ENCODE results near the gene NRXN3. TPM values are rescaled to one million over a fixed set of nuclear protein-coding genes. Genes with fewer than 3 reads are reported as not detected.

Gene NRXN3
- total RNA-seq, 4 donors from 2014 or later, result 0.04 to 0.16 TPM; not detected in 2

DNA sequence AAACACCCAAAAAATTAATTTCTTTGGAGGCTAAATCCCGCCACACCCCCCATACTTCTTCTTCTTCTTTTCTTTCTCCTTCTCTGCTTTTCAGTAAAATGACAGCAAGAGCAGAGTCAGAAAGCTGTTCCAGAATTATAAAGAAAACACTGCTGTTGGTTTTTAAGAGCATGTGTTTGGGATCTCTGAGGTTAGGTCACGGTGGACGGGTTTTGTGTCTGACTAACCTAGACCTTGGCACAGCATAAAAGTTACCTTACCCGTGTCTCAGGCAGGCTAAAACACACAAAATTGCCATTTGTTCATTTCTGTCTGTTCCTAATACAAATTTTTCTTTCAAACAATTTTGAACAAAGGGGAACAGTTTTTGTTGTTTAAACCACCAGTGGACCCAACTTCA lies 540.8 kb downstream of the NRXN3 start:
- ATAC-seq (no peak), DNase-seq (no peak)
- H3K4me1 ChIP-seq, result no peaks in the 10 kb centered on the region
- intact Hi-C loops (cut with DNase I; ENCODE audit: low total_unique reads) (no loop called here), in situ Hi-C loops (cut with MboI; ENCODE audit: low sequenced_read_pairs in 4 of 4) (no loop called here)
- no peak overlapping the region for H3K4me3 ChIP-seq
- H3K9me3 ChIP-seq, result no peaks in the 10 kb centered on the region
- H3K27ac ChIP-seq, result no peak overlapping the region
- no peaks in the 10 kb centered on the region for H3K27me3 ChIP-seq
- TF ChIP-seq, protein P1, sequence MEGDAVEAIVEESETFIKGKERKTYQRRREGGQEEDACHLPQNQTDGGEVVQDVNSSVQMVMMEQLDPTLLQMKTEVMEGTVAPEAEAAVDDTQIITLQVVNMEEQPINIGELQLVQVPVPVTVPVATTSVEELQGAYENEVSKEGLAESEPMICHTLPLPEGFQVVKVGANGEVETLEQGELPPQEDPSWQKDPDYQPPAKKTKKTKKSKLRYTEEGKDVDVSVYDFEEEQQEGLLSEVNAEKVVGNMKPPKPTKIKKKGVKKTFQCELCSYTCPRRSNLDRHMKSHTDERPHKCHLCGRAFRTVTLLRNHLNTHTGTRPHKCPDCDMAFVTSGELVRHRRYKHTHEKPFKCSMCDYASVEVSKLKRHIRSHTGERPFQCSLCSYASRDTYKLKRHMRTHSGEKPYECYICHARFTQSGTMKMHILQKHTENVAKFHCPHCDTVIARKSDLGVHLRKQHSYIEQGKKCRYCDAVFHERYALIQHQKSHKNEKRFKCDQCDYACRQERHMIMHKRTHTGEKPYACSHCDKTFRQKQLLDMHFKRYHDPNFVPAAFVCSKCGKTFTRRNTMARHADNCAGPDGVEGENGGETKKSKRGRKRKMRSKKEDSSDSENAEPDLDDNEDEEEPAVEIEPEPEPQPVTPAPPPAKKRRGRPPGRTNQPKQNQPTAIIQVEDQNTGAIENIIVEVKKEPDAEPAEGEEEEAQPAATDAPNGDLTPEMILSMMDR (IDR thresholded peaks at IDR 0.05 in 4 of 5, conservative IDR thresholded peaks at IDR 0.05 in 1 of 5), result no peak
- no peak for TF ChIP-seq POLR2A (IDR thresholded peaks at IDR 0.05)
- no peaks in the 10 kb centered on the region for H3K36me3 ChIP-seq

DNA sequence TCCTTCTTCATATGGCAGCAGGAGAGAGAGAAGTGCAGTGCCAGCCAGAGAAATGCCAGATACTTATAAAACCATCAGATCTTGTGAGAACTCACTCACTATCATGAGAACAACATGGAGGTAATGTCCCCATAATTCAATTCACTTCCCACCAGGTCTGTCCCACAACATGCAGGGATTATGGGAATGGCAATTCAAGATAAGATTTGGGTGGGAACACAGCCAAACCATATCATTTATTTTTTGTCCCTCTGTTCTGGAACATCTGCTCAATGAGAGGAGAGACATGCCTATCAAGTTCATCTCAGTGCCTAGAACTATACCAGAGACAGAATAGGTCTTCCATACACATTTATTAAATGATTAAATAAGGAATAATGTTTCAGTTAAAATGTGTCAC lies 543.5 kb downstream of the NRXN3 start:
- Histone ChIP-seq H3K4me3 (no peak overlapping the region), H3K4me1 (no peaks in the 10 kb centered on the region), H3K27ac (no peak overlapping the region), H3K36me3 (no peaks in the 10 kb centered on the region), H3K9me3 (no peaks in the 10 kb centered on the region), H3K27me3 (no peaks in the 10 kb centered on the region)
- no peak for ATAC-seq
- intact Hi-C loops (cut with DNase I; ENCODE audit: low total_unique reads), result no loop called here
- in situ Hi-C loops (cut with MboI; ENCODE audit: low sequenced_read_pairs in 4 of 4), result no loop called here
- no peak for DNase-seq
- TF ChIP-seq POLR2A (IDR thresholded peaks at IDR 0.05), result no peak
- TF ChIP-seq, protein P1 (IDR thresholded peaks at IDR 0.05 in 4 of 5, conservative IDR thresholded peaks at IDR 0.05 in 1 of 5), result no peak

DNA sequence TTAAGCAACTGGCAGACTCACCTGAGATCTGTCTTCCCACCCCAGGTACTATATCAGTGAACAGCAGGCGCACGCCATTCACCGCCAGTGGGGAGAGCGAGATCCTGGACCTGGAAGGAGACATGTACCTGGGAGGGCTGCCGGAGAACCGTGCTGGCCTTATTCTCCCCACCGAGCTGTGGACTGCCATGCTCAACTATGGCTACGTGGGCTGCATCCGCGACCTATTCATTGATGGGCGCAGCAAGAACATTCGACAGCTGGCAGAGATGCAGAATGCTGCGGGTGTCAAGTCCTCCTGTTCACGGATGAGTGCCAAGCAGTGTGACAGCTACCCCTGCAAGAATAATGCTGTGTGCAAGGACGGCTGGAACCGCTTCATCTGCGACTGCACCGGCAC lies 544.5 kb downstream of the NRXN3 start:
- Histone ChIP-seq H3K36me3 (no peaks in the 10 kb centered on the region), H3K27ac (no peak overlapping the region), H3K27me3 (no peaks in the 10 kb centered on the region), H3K9me3 (no peaks in the 10 kb centered on the region), H3K4me1 (no peaks in the 10 kb centered on the region), H3K4me3 (no peak overlapping the region)
- TF ChIP-seq POLR2A (IDR thresholded peaks at IDR 0.05), result no peak
- TF ChIP-seq, protein P1 (IDR thresholded peaks at IDR 0.05 in 4 of 5, conservative IDR thresholded peaks at IDR 0.05 in 1 of 5), result no peak
- DNase-seq, result no peak
- intact Hi-C loops (cut with DNase I; ENCODE audit: low total_unique reads), result no loop called here
- no peak for ATAC-seq
- in situ Hi-C loops (cut with MboI; ENCODE audit: low sequenced_read_pairs in 4 of 4), result no loop called here

DNA sequence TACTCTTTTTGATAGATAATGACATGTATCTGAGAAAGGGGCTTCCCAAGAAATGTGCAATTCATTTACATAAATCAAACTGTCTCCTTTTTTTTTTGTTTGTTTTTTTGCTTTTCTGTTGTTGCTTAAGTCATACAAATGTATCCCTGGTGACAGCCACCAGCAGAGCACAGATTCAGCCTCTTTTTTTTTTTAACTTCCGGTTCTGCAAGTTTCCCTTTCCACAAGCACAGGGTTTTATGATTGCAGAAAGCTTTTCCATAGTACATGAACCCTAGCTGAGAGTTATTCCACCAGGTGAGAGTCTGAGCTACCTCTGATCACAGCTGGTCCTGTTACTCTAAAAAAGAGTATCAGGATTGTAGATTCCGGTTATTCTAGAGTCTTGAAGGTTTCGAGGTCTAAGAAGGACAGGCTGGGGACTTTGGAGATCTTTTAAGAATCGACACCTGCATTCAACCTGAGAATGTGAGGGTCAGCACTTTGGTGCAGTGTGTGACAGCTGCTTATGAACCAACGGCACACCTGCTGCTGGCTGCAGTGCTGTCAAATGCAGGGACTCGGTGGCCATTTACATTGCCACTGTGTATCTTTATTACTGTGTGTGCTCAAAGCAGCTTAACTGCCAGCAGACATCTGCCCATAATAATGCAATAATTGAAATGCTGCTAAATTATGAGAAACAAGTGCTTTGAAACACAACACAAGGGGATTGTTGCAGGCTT lies 551.7 kb downstream of the NRXN3 start:
- no peak overlapping the region for H3K4me3 ChIP-seq
- H3K36me3 ChIP-seq, result no peaks in the 10 kb centered on the region
- H3K27ac ChIP-seq, result no peak overlapping the region
- in situ Hi-C loops (cut with MboI; ENCODE audit: low sequenced_read_pairs in 4 of 4) (no loop called here), intact Hi-C loops (cut with DNase I; ENCODE audit: low total_unique reads) (no loop called here)
- ATAC-seq (no peak), DNase-seq (no peak)
- no peaks in the 10 kb centered on the region for H3K27me3 ChIP-seq
- TF ChIP-seq POLR2A (IDR thresholded peaks at IDR 0.05), result no peak
- TF ChIP-seq, protein P1 (IDR thresholded peaks at IDR 0.05 in 4 of 5, conservative IDR thresholded peaks at IDR 0.05 in 1 of 5), result no peak
- H3K9me3 ChIP-seq, result no peaks in the 10 kb centered on the region
- no peaks in the 10 kb centered on the region for H3K4me1 ChIP-seq

DNA sequence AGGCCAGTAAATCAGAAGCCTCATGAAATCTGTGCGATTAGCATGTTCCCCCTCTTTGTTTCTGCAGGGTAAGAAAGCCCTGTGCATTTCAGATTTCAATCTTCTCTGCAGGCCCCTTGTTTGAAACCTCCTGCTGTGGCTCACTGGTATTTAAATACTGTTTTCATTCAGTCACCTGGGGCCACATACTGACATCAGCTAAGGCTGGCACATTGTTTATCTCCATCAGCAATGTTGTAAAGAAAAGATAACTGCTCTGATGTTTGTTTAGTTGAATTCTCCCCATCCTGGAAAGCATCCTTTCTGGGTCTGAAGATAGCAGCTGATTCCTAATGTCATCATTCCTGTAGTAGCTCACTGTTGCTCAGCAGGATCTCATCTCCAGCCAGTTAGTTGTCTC lies 554.9 kb downstream of the NRXN3 start:
- TF ChIP-seq, protein P1 (IDR thresholded peaks at IDR 0.05 in 4 of 5, conservative IDR thresholded peaks at IDR 0.05 in 1 of 5), result no peak
- TF ChIP-seq POLR2A (IDR thresholded peaks at IDR 0.05), result no peak
- in situ Hi-C loops (cut with MboI; ENCODE audit: low sequenced_read_pairs in 4 of 4), result no loop called here
- H3K9me3 ChIP-seq, result no peaks in the 10 kb centered on the region
- ATAC-seq, result no peak
- no peak overlapping the region for H3K27ac ChIP-seq
- no peaks in the 10 kb centered on the region for H3K27me3 ChIP-seq
- intact Hi-C loops (cut with DNase I; ENCODE audit: low total_unique reads), result no loop called here
- no peaks in the 10 kb centered on the region for H3K36me3 ChIP-seq
- DNase-seq, result no peak
- no peaks in the 10 kb centered on the region for H3K4me1 ChIP-seq
- no peak overlapping the region for H3K4me3 ChIP-seq
